Peyer's patch (tissue), 4 donors: ENCODE results near the gene ULK3.

Experiments used
- POLR2A ChIP-seq, 2 donors: fragments of 450-650 bp; IDR thresholded peaks; one replicate each; pipeline ENCODE4 v1.5.1; 2017; ENCODE audit warnings: antibody characterized with exemption in 2 of 2, mild to moderate bottlenecking in 2 of 2, moderate library complexity in 2 of 2
- TF ChIP-seq, protein P1 (sequence below), 6 experiments: fragments of 450-650 bp in 4 of 6; fragments of 200-600 bp in 2 of 6; sonication (generic) in 1 of 6; IDR thresholded peaks; one replicate each; pipeline ENCODE4 v1.5.1; 2017 to 2019; ENCODE audit warnings: antibody characterized with exemption in 6 of 6, mild to moderate bottlenecking in 3 of 6, moderate library complexity in 1 of 6

DNA sequence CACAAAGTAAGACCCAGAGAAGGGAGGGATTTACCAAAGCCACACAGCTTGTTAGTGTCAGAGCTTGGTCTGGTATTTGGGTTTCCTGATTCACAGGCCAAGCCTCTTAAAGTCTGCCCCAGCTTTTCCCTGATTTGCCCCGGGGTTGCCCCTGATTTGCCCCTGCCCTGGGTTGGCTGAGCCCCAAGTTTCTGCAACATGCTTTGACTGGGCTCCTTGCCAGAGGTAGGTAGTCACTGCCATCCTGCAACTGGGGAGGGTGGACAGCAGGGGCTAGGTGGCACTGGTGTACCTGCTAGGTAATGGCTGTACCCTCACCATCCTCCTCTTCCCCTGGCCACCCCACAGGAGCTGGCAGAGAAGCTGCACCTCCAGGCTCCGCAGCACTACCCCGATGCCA lies 49.4 kb upstream of the ULK3 start:
- TF ChIP-seq, protein P1, sequence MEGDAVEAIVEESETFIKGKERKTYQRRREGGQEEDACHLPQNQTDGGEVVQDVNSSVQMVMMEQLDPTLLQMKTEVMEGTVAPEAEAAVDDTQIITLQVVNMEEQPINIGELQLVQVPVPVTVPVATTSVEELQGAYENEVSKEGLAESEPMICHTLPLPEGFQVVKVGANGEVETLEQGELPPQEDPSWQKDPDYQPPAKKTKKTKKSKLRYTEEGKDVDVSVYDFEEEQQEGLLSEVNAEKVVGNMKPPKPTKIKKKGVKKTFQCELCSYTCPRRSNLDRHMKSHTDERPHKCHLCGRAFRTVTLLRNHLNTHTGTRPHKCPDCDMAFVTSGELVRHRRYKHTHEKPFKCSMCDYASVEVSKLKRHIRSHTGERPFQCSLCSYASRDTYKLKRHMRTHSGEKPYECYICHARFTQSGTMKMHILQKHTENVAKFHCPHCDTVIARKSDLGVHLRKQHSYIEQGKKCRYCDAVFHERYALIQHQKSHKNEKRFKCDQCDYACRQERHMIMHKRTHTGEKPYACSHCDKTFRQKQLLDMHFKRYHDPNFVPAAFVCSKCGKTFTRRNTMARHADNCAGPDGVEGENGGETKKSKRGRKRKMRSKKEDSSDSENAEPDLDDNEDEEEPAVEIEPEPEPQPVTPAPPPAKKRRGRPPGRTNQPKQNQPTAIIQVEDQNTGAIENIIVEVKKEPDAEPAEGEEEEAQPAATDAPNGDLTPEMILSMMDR (IDR thresholded peaks at IDR 0.05): peak in 3 of 6 experiments; percentile 21 to 26 (median 25)
- TF ChIP-seq POLR2A (IDR thresholded peaks at IDR 0.05): no peak
